HepG2 (cell line): Measurements from ENCODE around the gene GPR158. TPM values are rescaled to one million over a fixed set of nuclear protein-coding genes. Genes with fewer than 3 reads are reported as not detected.

Experiments
- ATAC-seq: fragments of 200-7000 bp; cut with Tn5 transposase; 3 replicates; pipeline ENCODE4 v1.9.1; 2020; ENCODE audit warnings: mild to moderate bottlenecking, moderate library complexity
- BruUV-seq: library from RNA; stranded (reverse); fragments of 400-500 nt; replicated peaks from 2 replicates; lab custom pipeline; 2021; lab: Mats Ljungman, UMichigan
- CTCF ChIA-PET: fragments of 300-600 bp; formaldehyde crosslinking; extraction: SDS; loops from one replicate; lab custom pipeline; 2021; ENCODE audit warnings: low total read pairs, inconsistent platforms, low intra/inter-chr PET ratio; lab: Yijun Ruan, JAX
- POLR2A ChIA-PET: fragments of 350-600 bp; sonication (Branson Sonifier 250); formaldehyde crosslinking; loops from one replicate; lab custom pipeline; 2020; ENCODE audit warnings: antibody characterized with exemption, inconsistent platforms; lab: Yijun Ruan, JAX
- DNase-seq: peaks from one replicate; pipeline ENCODE4 v3.0.0-alpha.2; 2015; ENCODE audit warnings: low spot score
- FAIRE-seq: peaks from 3 replicates; lab custom pipeline; 2011; peaks lifted over from hg19 to GRCh38; lab: Jason Lieb, UNC
- H2AFZ ChIP-seq: one replicate; pipeline ENCODE4 v1.6.1; 2011; ENCODE audit warnings: low read length, inconsistent platforms
- H3K27ac ChIP-seq: fragments of 300-600 bp; 3 replicates; pipeline ENCODE4 v1.8.0; 2011; ENCODE audit warnings: mixed run types, mild to moderate bottlenecking, mixed read lengths, low read length, inconsistent platforms; ENCODE audit not compliant: insufficient read depth; ENCODE audit errors: extremely low read length
- H3K27me3 ChIP-seq, 2 experiments: fragments of 200-600 bp in 1 of 2; 2 replicates in 1 of 2; 3 replicates in 1 of 2; pipeline versions ENCODE4 v1.6.0 to v1.8.0; 2011; ENCODE audit warnings: low read length in 2 of 2, mild to moderate bottlenecking in 2 of 2, moderate library complexity in 2 of 2, inconsistent platforms in 1 of 2; ENCODE audit not compliant: insufficient read depth in 2 of 2, control insufficient read depth in 1 of 2
- H3K36me3 ChIP-seq, 2 experiments: fragments of 200-600 bp in 1 of 2; replicated peaks in 1 of 2; 2 replicates in 1 of 2; 3 replicates in 1 of 2; pipeline versions ENCODE4 v1.5.1 to v1.8.0; 2011; ENCODE audit warnings: low read length in 2 of 2, inconsistent platforms in 1 of 2; ENCODE audit not compliant: insufficient read depth in 2 of 2, control insufficient read depth in 1 of 2
- H3K4me1 ChIP-seq: 2 replicates; pipeline ENCODE4 v1.5.1; 2012; ENCODE audit warnings: low read length, inconsistent platforms; ENCODE audit not compliant: insufficient read depth
- H3K4me2 ChIP-seq: 2 replicates; pipeline ENCODE4 v1.6.0; 2011; ENCODE audit warnings: low read depth, low read length, inconsistent platforms
- H3K4me3 ChIP-seq, 3 experiments: fragments of 200-600 bp in 1 of 3; sonication (generic), shearing (Covaris generic) in 1 of 3; replicated peaks in 1 of 3; 2 replicates each; pipeline ENCODE4 v1.5.1; 2011 to 2016; ENCODE audit warnings: low read length in 3 of 3, inconsistent platforms in 2 of 3, low read depth in 2 of 3, mild to moderate bottlenecking in 2 of 3, control low read depth in 1 of 3, mixed read lengths in 1 of 3; ENCODE audit not compliant: insufficient read depth in 1 of 3
- H3K79me2 ChIP-seq: one replicate; pipeline ENCODE4 v1.6.1; 2011; ENCODE audit warnings: low read length, inconsistent platforms; ENCODE audit not compliant: insufficient read depth
- H3K9ac ChIP-seq: 2 replicates; pipeline ENCODE4 v1.6.0; 2011; ENCODE audit warnings: mild to moderate bottlenecking, low read depth, low read length, inconsistent platforms; ENCODE audit not compliant: insufficient read depth
- H3K9me3 ChIP-seq: 2 replicates; pipeline ENCODE4 v1.5.1; 2012; ENCODE audit warnings: mild to moderate bottlenecking, low read length
- H4K20me1 ChIP-seq: 2 replicates; pipeline ENCODE4 v1.6.0; 2011; ENCODE audit warnings: inconsistent platforms, mild to moderate bottlenecking, low read length, moderate library complexity; ENCODE audit not compliant: insufficient read depth
- JUND ChIP-seq: sonication (generic); formaldehyde crosslinking; IDR thresholded peaks from 2 replicates; pipeline ENCODE4 v1.8.0; 2022; ENCODE audit warnings: mild to moderate bottlenecking, missing genetic modification reagents
- MAFF ChIP-seq: IDR thresholded peaks from 2 replicates; pipeline ENCODE4 v1.6.1; 2011; ENCODE audit warnings: low read depth, low read length, improper control_type of control experiment
- MAFK ChIP-seq, 2 experiments: IDR thresholded peaks in 1 of 2; conservative IDR thresholded peaks in 1 of 2; 2 replicates each; pipeline ENCODE4 v1.6.1; 2011; ENCODE audit warnings: improper control_type of control experiment in 2 of 2, low read length in 2 of 2
- ZBTB34 ChIP-seq: sonication (generic); formaldehyde crosslinking; IDR thresholded peaks from 2 replicates; pipeline ENCODE4 v1.8.0; 2022; ENCODE audit warnings: mild to moderate bottlenecking, missing genetic modification reagents
- ZBTB7A ChIP-seq: sonication (generic); formaldehyde crosslinking; IDR thresholded peaks from 2 replicates; pipeline ENCODE4 v1.8.0; 2022; ENCODE audit warnings: mild to moderate bottlenecking, missing genetic modification reagents
- ZNF260 ChIP-seq: sonication (generic); formaldehyde crosslinking; IDR thresholded peaks from 2 replicates; pipeline ENCODE4 v1.4.0; 2020; ENCODE audit warnings: missing genetic modification reagents, low read depth, mild to moderate bottlenecking, borderline replicate concordance
- ZNF280B ChIP-seq: sonication (generic); formaldehyde crosslinking; IDR thresholded peaks from 2 replicates; pipeline ENCODE4 v1.5.0; 2020; ENCODE audit warnings: missing genetic modification reagents, mild to moderate bottlenecking, borderline replicate concordance
- ZNF670 ChIP-seq: sonication (generic); formaldehyde crosslinking; IDR thresholded peaks from 2 replicates; pipeline ENCODE4 v1.8.0; 2022; ENCODE audit warnings: mild to moderate bottlenecking, missing genetic modification reagents, borderline replicate concordance
- ZNF7 ChIP-seq: IDR thresholded peaks from 2 replicates; pipeline ENCODE4 v1.6.1; 2016; ENCODE audit warnings: missing biosample characterization, missing genetic modification reagents
- ZNF782 ChIP-seq: sonication (generic); formaldehyde crosslinking; IDR thresholded peaks from 2 replicates; pipeline ENCODE4 v1.4.0; 2020; ENCODE audit warnings: missing genetic modification reagents, mild to moderate bottlenecking, borderline replicate concordance
- WGBS: methylation state at CpG from one replicate; pipeline ENCODE4 v1.1.6; 2017; ENCODE audit warnings: low lambda C conversion rate; 5-methylcytosine and 5-hydroxymethylcytosine counted together
- in situ Hi-C: cut with HindIII; loops from 2 replicates; pipeline ENCODE4 v1.10.0; 2017; ENCODE audit warnings: low pct_unique_long_range_greater_than_20kb; ENCODE audit not compliant: extremely low pct_ligation_motif_present
- intact Hi-C: fragments of 100-400 bp; cut with micrococcal nuclease; formaldehyde crosslinking; loops from one replicate; pipeline ENCODE4 v1.10.0; 2022; ENCODE audit not compliant: unreplicated experiment
- polyA plus RNA-seq, 8 experiments: library from polyadenylated mRNA; depleted of rRNA in 3 of 8; stranded (reverse) in 7 of 8; unstranded in 1 of 8; fragments of >200 nt; fragmentation: Illumina TruSeq in 4 of 8; extraction: Trizol in 4 of 8; gene quantifications; 2 replicates each; pipeline versions ENCODE4 v1.2.1 to v1.2.3, GENCODE V29; 2011 to 2016; ENCODE audit warnings: low read depth in 4 of 8, missing spikeins in 1 of 8, mixed read lengths in 1 of 8; ENCODE audit not compliant: insufficient read depth in 1 of 8
- total RNA-seq, 5 experiments: library from RNA; depleted of rRNA; stranded (reverse); fragments of >200 nt; fragmentation: Illumina TruSeq; extraction: Trizol; gene quantifications; 2 replicates each; pipeline ENCODE4 v1.2.3, GENCODE V29; 2016; ENCODE audit warnings: low read depth in 1 of 5

The GPR158 gene
- total and polyA plus RNA-seq, 2 of the 13 experiments (the other 11 are each of a cell fraction or from before 2014, with no cell fraction given): not detected

GRCh38 chr10:25532213-25532612 lies 357.4 kb downstream of the GPR158 start:
- no peak for ATAC-seq
- BruUV-seq: no TSS peak
- ChIA-PET POLR2A (no interaction called here), CTCF (no interaction called here)
- Histone ChIP-seq H3K9me3 (no peaks in the 10 kb centered on the region), H3K4me3 (no peak overlapping the region), H3K27ac (no peak overlapping the region), H3K4me1 (no peaks in the 10 kb centered on the region), H4K20me1 (no peaks in the 10 kb centered on the region), H3K9ac (no peak overlapping the region), H3K36me3 (no peaks in the 10 kb centered on the region), H3K4me2 (no peak overlapping the region), H2AFZ (no peak overlapping the region), H3K79me2 (no peaks in the 10 kb centered on the region), H3K27me3 (no peaks in the 10 kb centered on the region)
- 3% methylated on average over 3 of the region's 3 CpGs for WGBS
- in situ Hi-C loops: no loop called here
- FAIRE-seq: no peak
- no peak for DNase-seq
- intact Hi-C loops: no loop called here
- TF ChIP-seq ZNF260 (no peak), ZNF7 (CRISPR knock-in tag) (no peak), JUND (CRISPR knock-in tag) (no peak), ZNF670 (CRISPR knock-in tag) (no peak), ZNF782 (CRISPR knock-in tag) (no peak), ZBTB34 (CRISPR knock-in tag) (no peak), ZBTB7A (no peak), MAFF (peak; percentile 47; the same call in 1 of the 2 replicates), ZNF280B (CRISPR knock-in tag) (no peak), MAFK (conservative IDR thresholded peaks at IDR 0.05 in 1 of 2, IDR thresholded peaks at IDR 0.05 in 1 of 2; ENCODE audit: low read length in 2 of 2) (peak; percentile 45 to 62)
